K562 (cell line): ENCODE results near the gene MTMR12. TPM values are rescaled to one million over a fixed set of nuclear protein-coding genes. Genes with fewer than 3 reads are reported as not detected.

Experiments
- ATAC-seq: fragments of 200-7000 bp; cut with Tn5 transposase; 3 replicates; pipeline ENCODE4 v1.9.1; 2020; ENCODE audit warnings: moderate library complexity
- BruUV-seq: library from RNA; stranded (reverse); fragments of 400-500 nt; replicated peaks from 2 replicates; lab custom pipeline; 2021; lab: Mats Ljungman, UMichigan
- CTCF ChIA-PET: fragments of 300-600 bp; formaldehyde crosslinking; extraction: SDS; loops from one replicate; lab custom pipeline; 2021; ENCODE audit warnings: low intra/inter-chr PET ratio; lab: Yijun Ruan, JAX
- POLR2A ChIA-PET: fragments of 300-600, 350-650 bp; sonication (Branson Sonifier 250); formaldehyde crosslinking; extraction: SDS; loops from one replicate; lab custom pipeline; 2021; ENCODE audit warnings: antibody characterized with exemption, inconsistent platforms; lab: Yijun Ruan, JAX
- DNase-seq, 4 experiments: peaks; one replicate each; pipeline versions ENCODE4 v3.0.0 to v3.0.0-alpha.2; 2011 to 2018; ENCODE audit warnings: low spot score in 3 of 4, mixed read lengths in 3 of 4; ENCODE audit errors: extremely low read depth in 1 of 4
- FAIRE-seq: peaks from 2 replicates; lab custom pipeline; 2011; peaks lifted over from hg19 to GRCh38; lab: Jason Lieb, UNC
- H2AFZ ChIP-seq: 2 replicates; pipeline ENCODE4 v1.6.0; 2011; ENCODE audit warnings: low read depth, low read length, control low read depth, inconsistent platforms
- H3K27ac ChIP-seq: fragments of 200-600 bp; 3 replicates; pipeline ENCODE4 v1.8.0; 2011; ENCODE audit warnings: low read depth, mild to moderate bottlenecking, control low read depth, inconsistent platforms, low read length, moderate library complexity, mixed read lengths; ENCODE audit errors: extremely low read depth
- H3K27me3 ChIP-seq, 2 experiments: fragments of 300-600 bp in 1 of 2; 2 replicates in 1 of 2; 3 replicates in 1 of 2; pipeline versions ENCODE4 v1.6.0 to v1.8.0; 2011; ENCODE audit warnings: inconsistent platforms in 2 of 2, low read length in 2 of 2, mild to moderate bottlenecking in 1 of 2, mixed read lengths in 1 of 2, moderate library complexity in 1 of 2; ENCODE audit not compliant: control insufficient read depth in 2 of 2, insufficient read depth in 2 of 2
- H3K36me3 ChIP-seq: fragments of 300-600 bp; 3 replicates; pipeline ENCODE4 v1.8.0; 2011; ENCODE audit warnings: mild to moderate bottlenecking, low read length, inconsistent platforms; ENCODE audit not compliant: control insufficient read depth, insufficient read depth
- H3K4me1 ChIP-seq, 2 experiments: fragments of 200-600 bp in 1 of 2; replicated peaks in 1 of 2; 2 replicates in 1 of 2; 3 replicates in 1 of 2; pipeline versions ENCODE4 v1.5.1 to v1.8.0; 2011; ENCODE audit warnings: inconsistent platforms in 2 of 2, low read length in 2 of 2, mild to moderate bottlenecking in 1 of 2, mixed read lengths in 1 of 2, moderate library complexity in 1 of 2; ENCODE audit not compliant: control insufficient read depth in 2 of 2, insufficient read depth in 2 of 2
- H3K4me2 ChIP-seq: 2 replicates; pipeline ENCODE4 v1.6.1; 2011; ENCODE audit warnings: low read length, control low read depth, inconsistent platforms, mixed read lengths; ENCODE audit not compliant: insufficient read depth
- H3K4me3 ChIP-seq: fragments of 200-600 bp; sonication (generic), shearing (Covaris generic); 2 replicates; pipeline ENCODE4 v1.5.1; 2016; ENCODE audit warnings: control low read depth, inconsistent platforms
- H3K79me2 ChIP-seq: fragments of 200-600 bp; 3 replicates; pipeline ENCODE4 v1.8.0; 2011; ENCODE audit warnings: low read length, inconsistent platforms; ENCODE audit not compliant: control insufficient read depth, insufficient read depth
- H3K9ac ChIP-seq, 2 experiments: 2 replicates each; pipeline versions ENCODE4 v1.6.0 to v1.6.1; 2011; ENCODE audit warnings: low read depth in 2 of 2, low read length in 2 of 2, control low read depth in 1 of 2, inconsistent platforms in 1 of 2, mild to moderate bottlenecking in 1 of 2, mixed read lengths in 1 of 2; ENCODE audit not compliant: insufficient read depth in 1 of 2
- H3K9me1 ChIP-seq: one replicate; pipeline ENCODE4 v1.6.0; 2011; ENCODE audit warnings: inconsistent platforms, mild to moderate bottlenecking, low read length, moderate library complexity; ENCODE audit not compliant: control insufficient read depth, insufficient read depth
- H3K9me3 ChIP-seq: replicated peaks from 2 replicates; pipeline ENCODE4 v1.5.1; 2011; ENCODE audit warnings: low read depth, low read length, inconsistent platforms; ENCODE audit not compliant: control insufficient read depth, insufficient read depth
- H4K20me1 ChIP-seq: replicated peaks from 2 replicates; pipeline ENCODE4 v1.6.1; 2011; ENCODE audit warnings: low read length, inconsistent platforms, mixed read lengths; ENCODE audit not compliant: control insufficient read depth, insufficient read depth
- CUX1 ChIP-seq: fragments of 200-800 bp; sonication (Bioruptor generic); IDR thresholded peaks from 2 replicates; pipeline ENCODE4 v1.6.1; 2016; ENCODE audit warnings: missing genetic modification characterization, missing compliant biosample characterization
- E2F1 ChIP-seq: sonication (generic); formaldehyde crosslinking; IDR thresholded peaks from 2 replicates; pipeline ENCODE4 v1.8.1; 2023; ENCODE audit warnings: mild to moderate bottlenecking, missing genetic modification reagents, moderate library complexity
- HDGF ChIP-seq: fragments of 450-650 bp; IDR thresholded peaks from 2 replicates; pipeline ENCODE4 v1.6.1; 2016
- LEF1 ChIP-seq: fragments of 450-650 bp; IDR thresholded peaks from 2 replicates; pipeline ENCODE4 v1.6.1; 2016; ENCODE audit warnings: mild to moderate bottlenecking
- NONO ChIP-seq, 2 experiments: fragments of 200-400 bp in 1 of 2; fragments of 450-650 bp in 1 of 2; formaldehyde crosslinking in 1 of 2; IDR thresholded peaks; 2 replicates each; pipeline ENCODE4 v1.6.1; 2017; ENCODE audit warnings: low read depth in 2 of 2, mild to moderate bottlenecking in 2 of 2, moderate library complexity in 2 of 2, low read length in 1 of 2
- ZBTB9 ChIP-seq: fragments of 450-650 bp; formaldehyde crosslinking; IDR thresholded peaks from 2 replicates; pipeline ENCODE4 v1.4.0; 2020; ENCODE audit warnings: mild to moderate bottlenecking, moderate library complexity
- ZNF232 ChIP-seq: sonication (generic); formaldehyde crosslinking; IDR thresholded peaks from 2 replicates; pipeline ENCODE4 v1.8.0; 2022; ENCODE audit warnings: mild to moderate bottlenecking, missing genetic modification reagents
- whole genome bisulfite sequencing: fragments of 100-300 bp; shearing (Covaris generic); methylation state at CpG from one replicate; pipeline ENCODE4 v1.1.6; 2016; ENCODE audit warnings: low coverage, mixed read lengths; ENCODE audit not compliant: insufficient coverage; ENCODE audit errors: missing lambda C conversion rate; 5-methylcytosine and 5-hydroxymethylcytosine counted together
- in situ Hi-C: fragments of 300-500 bp; cut with MboI; formaldehyde crosslinking; loops from 4 replicates; pipeline ENCODE4 v1.15.0; 2018; ENCODE audit warnings: inconsistent platforms, mixed read lengths
- intact Hi-C: fragments of 100-400 bp; cut with micrococcal nuclease; formaldehyde crosslinking; loops from 2 replicates; pipeline ENCODE4 v1.14.2; 2022
- polyA plus RNA-seq, 8 experiments: library from polyadenylated mRNA; depleted of rRNA in 4 of 8; stranded (reverse) in 5 of 8; unstranded in 3 of 8; fragments of >200 nt; fragmentation: Nextera tagmentation in 2 of 8; fragmentation: Illumina TruSeq in 1 of 8; extraction: Ambion mirVana in 2 of 8; extraction: Trizol in 1 of 8; gene quantifications; 2 replicates each; pipeline versions ENCODE4 v1.2.1 to v1.2.3, GENCODE V29; 2011 to 2014; ENCODE audit warnings: inconsistent platforms in 1 of 8, missing spikeins in 1 of 8
- total RNA-seq, 7 experiments: library from RNA; depleted of rRNA in 6 of 7; stranded (reverse); fragments of >200 nt in 6 of 7; fragmentation: Illumina TruSeq in 2 of 7; extraction: Trizol in 2 of 7; gene quantifications; 2 replicates each; pipeline versions ENCODE4 v1.2.1 to v1.2.3, GENCODE V29; 2011 to 2021; ENCODE audit warnings: low replicate concordance in 1 of 7

The MTMR12 gene
- total and polyA plus RNA-seq, 9 of the 15 experiments (the other 6 are each of a cell fraction or from before 2014, with no cell fraction given) = 4.0 to 28.7 (median 17.1) TPM

- Histone ChIP-seq H3K27me3 (no peaks in the 10 kb centered on the region), H3K36me3 (peaks cover 53% of the 10 kb centered on the region), H3K4me3 (no peak overlapping the region), H2AFZ (no peak overlapping the region), H3K79me2 (no peaks in the 10 kb centered on the region), H3K9me1 (no peaks in the 10 kb centered on the region), H3K4me2 (no peak overlapping the region), H3K4me1 (no peaks in the 10 kb centered on the region), H3K9me3 (no peaks in the 10 kb centered on the region), H4K20me1 (no peaks in the 10 kb centered on the region), H3K27ac (no peak overlapping the region), H3K9ac (no peak overlapping the region)
- no peak for TF ChIP-seq ZBTB9 (CRISPR knock-in tag)
- no peak for TF ChIP-seq HDGF
- TF ChIP-seq NONO (IDR thresholded peaks at IDR 0.05; ENCODE audit: low read depth in 2 of 2, low read length in 1 of 2) = no peak
- FAIRE-seq (no peak), DNase-seq (no peak), ATAC-seq (no peak)
- WGBS = 80% methylated on average over 7 of the region's 7 CpGs
- in situ Hi-C loops = no loop called here
- BruUV-seq = no TSS peak
- intact Hi-C loops = no loop called here
- ChIA-PET CTCF (no interaction called here), POLR2A (no interaction called here)
These were observed 71.5 kb downstream of the MTMR12 start for GRCh38 chr5:32241034-32241783.

- H3K9me1 ChIP-seq = no peaks in the 10 kb centered on the region
- no peak for DNase-seq
- POLR2A ChIA-PET = no interaction called here
- H3K79me2 ChIP-seq = no peaks in the 10 kb centered on the region
- no TSS peak for BruUV-seq
- no peak overlapping the region for H3K4me2 ChIP-seq
- H3K4me1 ChIP-seq = no peaks in the 10 kb centered on the region
- H3K27ac ChIP-seq = no peak overlapping the region
- H4K20me1 ChIP-seq = no peaks in the 10 kb centered on the region
- ATAC-seq = no peak
- no peak overlapping the region for H3K4me3 ChIP-seq
- peaks cover 67% of the 10 kb centered on the region for H3K36me3 ChIP-seq
- intact Hi-C loops (no loop called here), in situ Hi-C loops (no loop called here)
- H2AFZ ChIP-seq = no peak overlapping the region
- H3K9me3 ChIP-seq = no peaks in the 10 kb centered on the region
- CTCF ChIA-PET = no interaction called here
- no peak for FAIRE-seq
- 90% methylated on average over 5 of the region's 5 CpGs for WGBS
- no peak overlapping the region for H3K9ac ChIP-seq
- no peaks in the 10 kb centered on the region for H3K27me3 ChIP-seq
- TF ChIP-seq CUX1 (CRISPR knock-in tag) (no peak), LEF1 (no peak), ZNF232 (CRISPR knock-in tag) (no peak), E2F1 (CRISPR knock-in tag) (no peak)
These were observed 73.4 kb downstream of the MTMR12 start for GRCh38 chr5:32239385-32239784.
